HCT116 (cell line): ENCODE measurements around the gene CCL16. TPM values are rescaled to one million over a fixed set of nuclear protein-coding genes. Genes with fewer than 3 reads are reported as not detected.

Source experiments
- ATAC-seq: fragments of 200-7000 bp; cut with Tn5 transposase; 2 replicates; pipeline ENCODE4 v1.9.1; 2020; ENCODE audit warnings: mild to moderate bottlenecking, moderate library complexity
- BruUV-seq: library from RNA; stranded (reverse); fragments of 400-500 nt; replicated peaks from 2 replicates; lab custom pipeline; 2021; lab: Mats Ljungman, UMichigan
- CTCF ChIA-PET: fragments of 300-600 bp; sonication (Branson Sonifier 250); formaldehyde crosslinking; loops from one replicate; lab custom pipeline; 2021; ENCODE audit warnings: antibody characterized with exemption; lab: Charles Lee
- POLR2A ChIA-PET: fragments of 300-600, 350-600 bp; sonication (Branson Sonifier 250); formaldehyde crosslinking; loops from one replicate; lab custom pipeline; 2021; ENCODE audit warnings: antibody characterized with exemption; lab: Charles Lee
- RAD21 ChIA-PET, 2 experiments: fragments of 300-600 bp; sonication (Branson Sonifier 250); formaldehyde crosslinking; loops; one replicate each; lab custom pipeline; 2023; ENCODE audit warnings: low total read pairs in 2 of 2; ENCODE audit not compliant: uncharacterized antibody in 2 of 2, unreplicated experiment in 2 of 2, low non-redundant PET in 1 of 2; lab: Charles Lee
- DNase-seq: peaks from one replicate; pipeline ENCODE4 v3.0.0-alpha.2; 2010; ENCODE audit warnings: low read depth, low spot score
- H2AFZ ChIP-seq: fragments of 200-600 bp; shearing (Covaris generic), sonication (generic); 2 replicates; pipeline ENCODE4 v1.6.1; 2017; ENCODE audit warnings: low read depth, mixed run types, mixed read lengths, antibody characterized with exemption, low read length; ENCODE audit not compliant: poor library complexity, severe bottlenecking
- H3K27ac ChIP-seq: 2 replicates; pipeline ENCODE4 v1.5.1; 2012; ENCODE audit warnings: low read depth, low read length
- H3K27me3 ChIP-seq: fragments of 200-600 bp; sonication (generic); 2 replicates; pipeline ENCODE4 v1.6.1; 2016; ENCODE audit warnings: mixed run types, low read length, mixed read lengths; ENCODE audit not compliant: insufficient read depth
- H3K36me3 ChIP-seq, 2 experiments: fragments of 200-500 bp in 1 of 2; fragments of 200-600 bp in 1 of 2; sonication (Bioruptor generic) in 1 of 2; sonication (generic) in 1 of 2; 2 replicates each; pipeline versions ENCODE4 v1.5.1 to v1.6.1; 2014 to 2016; ENCODE audit warnings: low read length in 2 of 2, inconsistent platforms in 1 of 2, mixed read lengths in 1 of 2, mixed run types in 1 of 2; ENCODE audit not compliant: insufficient read depth in 2 of 2, control insufficient read depth in 1 of 2
- H3K4me1 ChIP-seq, 2 experiments: fragments of 200-600 bp in 1 of 2; sonication (generic) in 1 of 2; 2 replicates each; pipeline versions ENCODE4 v1.5.1 to v1.6.1; 2012 to 2017; ENCODE audit warnings: low read length in 2 of 2, inconsistent platforms in 1 of 2, mild to moderate bottlenecking in 1 of 2, mixed read lengths in 1 of 2, mixed run types in 1 of 2, moderate library complexity in 1 of 2; ENCODE audit not compliant: insufficient read depth in 2 of 2, control insufficient read depth in 1 of 2
- H3K4me2 ChIP-seq: fragments of 200-600 bp; sonication (generic); 2 replicates; pipeline ENCODE4 v1.6.1; 2017; ENCODE audit warnings: mixed run types, low read length, mixed read lengths
- H3K4me3 ChIP-seq, 2 experiments: fragments of 200-600 bp in 1 of 2; sonication (generic) in 1 of 2; replicated peaks in 1 of 2; 2 replicates each; pipeline ENCODE4 v1.5.1; 2011 to 2016; ENCODE audit warnings: low read length in 2 of 2, control low read depth in 1 of 2, low read depth in 1 of 2, mild to moderate bottlenecking in 1 of 2, mixed read lengths in 1 of 2, mixed run types in 1 of 2
- H3K79me2 ChIP-seq: fragments of 200-600 bp; sonication (generic); 2 replicates; pipeline ENCODE4 v1.6.1; 2017; ENCODE audit warnings: mild to moderate bottlenecking, mixed run types, low read length, moderate library complexity, mixed read lengths; ENCODE audit not compliant: insufficient read depth
- H3K9ac ChIP-seq: fragments of 200-600 bp; sonication (generic); 2 replicates; pipeline ENCODE4 v1.6.1; 2016; ENCODE audit warnings: low read length, mixed read lengths
- H3K9me2 ChIP-seq: fragments of 200-600 bp; sonication (generic), shearing (Covaris generic); 2 replicates; pipeline ENCODE4 v1.6.1; 2017; ENCODE audit warnings: mixed run types, mild to moderate bottlenecking, moderate library complexity; ENCODE audit not compliant: insufficient read depth
- H3K9me3 ChIP-seq, 2 experiments: fragments of 200-500 bp in 1 of 2; fragments of 200-600 bp in 1 of 2; sonication (Bioruptor generic) in 1 of 2; sonication (generic) in 1 of 2; 2 replicates each; pipeline ENCODE4 v1.6.1; 2014 to 2017; ENCODE audit warnings: low read length in 2 of 2, mixed read lengths in 2 of 2, inconsistent platforms in 1 of 2, low read depth in 1 of 2, mild to moderate bottlenecking in 1 of 2, mixed run types in 1 of 2, moderate library complexity in 1 of 2; ENCODE audit not compliant: control insufficient read depth in 1 of 2, insufficient read depth in 1 of 2
- H4K20me1 ChIP-seq: fragments of 200-600 bp; sonication (generic), shearing (Covaris generic); 2 replicates; pipeline ENCODE4 v1.6.1; 2017; ENCODE audit warnings: mixed run types, mild to moderate bottlenecking, moderate library complexity; ENCODE audit not compliant: insufficient read depth
- ATF3 ChIP-seq: IDR thresholded peaks from 2 replicates; pipeline ENCODE4 v1.6.1; 2012
- ELF1 ChIP-seq: IDR thresholded peaks from 2 replicates; pipeline ENCODE4 v1.6.1; 2012; ENCODE audit warnings: low read depth, borderline replicate concordance
- EZH2 ChIP-seq: fragments of 200-600 bp; sonication (generic); IDR thresholded peaks from 2 replicates; pipeline ENCODE4 v1.6.1; 2017; ENCODE audit warnings: antibody characterized with exemption, mixed run types
- EZH2phosphoT487 ChIP-seq: fragments of 200-600 bp; IDR thresholded peaks from 2 replicates; pipeline ENCODE4 v1.6.1; 2018; ENCODE audit warnings: antibody characterized with exemption, borderline replicate concordance
- FOSL1 ChIP-seq: IDR thresholded peaks from 2 replicates; pipeline ENCODE4 v1.6.1; 2012; ENCODE audit warnings: low read depth
- JUND ChIP-seq: IDR thresholded peaks from 2 replicates; pipeline ENCODE4 v1.6.1; 2012
- MAX ChIP-seq: IDR thresholded peaks from 2 replicates; pipeline ENCODE4 v1.6.1; 2012
- POLR2A ChIP-seq: IDR thresholded peaks from 2 replicates; pipeline ENCODE4 v1.7.0; 2011; ENCODE audit warnings: borderline replicate concordance; ENCODE audit not compliant: insufficient read depth, insufficient read length; ENCODE audit errors: extremely low read depth
- POLR2AphosphoS5 ChIP-seq: IDR thresholded peaks from 2 replicates; pipeline ENCODE4 v1.6.1; 2011; ENCODE audit warnings: mild to moderate bottlenecking, low read depth, low read length, moderate library complexity
- RAD21 ChIP-seq: IDR thresholded peaks from 2 replicates; pipeline ENCODE4 v1.6.1; 2012; ENCODE audit warnings: low read depth, mild to moderate bottlenecking
- REST ChIP-seq: IDR thresholded peaks from 2 replicates; pipeline ENCODE4 v1.6.1; 2012; ENCODE audit warnings: low read depth
- SRF ChIP-seq: IDR thresholded peaks from 2 replicates; pipeline ENCODE4 v1.6.1; 2012; ENCODE audit warnings: low read depth
- TCF7L2 ChIP-seq: IDR thresholded peaks from 2 replicates; pipeline ENCODE4 v1.7.0; 2011; ENCODE audit warnings: borderline replicate concordance, inconsistent platforms; ENCODE audit not compliant: insufficient read depth, insufficient read length; ENCODE audit errors: extremely low read depth
- ZNF274 ChIP-seq: fragments of 200-500 bp; sonication (Bioruptor generic); IDR thresholded peaks from 2 replicates; pipeline ENCODE4 v1.6.1; 2014; ENCODE audit warnings: mild to moderate bottlenecking, low read depth, low read length, inconsistent platforms
- intact Hi-C: fragments of 100-400 bp; cut with micrococcal nuclease; formaldehyde crosslinking; loops from 2 replicates; pipeline ENCODE4 v1.10.0; 2022
- total RNA-seq: library from RNA; stranded (reverse); gene quantifications from one replicate; pipeline ENCODE4 v1.2.1, GENCODE V29; 2021; ENCODE audit not compliant: unreplicated experiment

The CCL16 gene
- total RNA-seq, 1 experiment from 2014 or later: not detected

GRCh38 chr17:35984140-35984539 lies 2.8 kb upstream of the CCL16 start:
- no peaks in the 10 kb centered on the region for H3K79me2 ChIP-seq
- H3K27me3 ChIP-seq: no peaks in the 10 kb centered on the region
- peaks cover 0 to 8% of the 10 kb centered on the region in 2 experiments; a peak in 1 of 4 replicates for H3K9me3 ChIP-seq
- H3K4me3 ChIP-seq: no peak overlapping the region
- no peaks in the 10 kb centered on the region for H3K4me1 ChIP-seq
- BruUV-seq: no TSS peak
- ChIA-PET POLR2A (no interaction called here), CTCF (no interaction called here), RAD21 (no interaction called here)
- H3K36me3 ChIP-seq: no peaks in the 10 kb centered on the region
- no peaks in the 10 kb centered on the region for H3K9me2 ChIP-seq
- DNase-seq (no peak), ATAC-seq (no peak)
- no peak overlapping the region for H2AFZ ChIP-seq
- H3K9ac ChIP-seq: no peak overlapping the region
- H4K20me1 ChIP-seq: no peaks in the 10 kb centered on the region
- no peak overlapping the region for H3K4me2 ChIP-seq
- intact Hi-C loops: no loop called here
- TF ChIP-seq ATF3 (no peak), EZH2phosphoT487 (no peak), ELF1 (no peak), EZH2 (no peak), POLR2AphosphoS5 (no peak), JUND (no peak), RAD21 (no peak), TCF7L2 (no peak), REST (no peak), SRF (no peak), FOSL1 (no peak), ZNF274 (no peak), MAX (no peak), POLR2A (no peak)
- no peak overlapping the region for H3K27ac ChIP-seq
